ENCODE data around the gene SLC4A8. TPM values are rescaled to one million over a fixed set of nuclear protein-coding genes. Genes with fewer than 3 reads are reported as not detected.

SLC4A8 gene
- 1.9 and 3.4 TPM in 2 replicates for total RNA-seq

DNA sequence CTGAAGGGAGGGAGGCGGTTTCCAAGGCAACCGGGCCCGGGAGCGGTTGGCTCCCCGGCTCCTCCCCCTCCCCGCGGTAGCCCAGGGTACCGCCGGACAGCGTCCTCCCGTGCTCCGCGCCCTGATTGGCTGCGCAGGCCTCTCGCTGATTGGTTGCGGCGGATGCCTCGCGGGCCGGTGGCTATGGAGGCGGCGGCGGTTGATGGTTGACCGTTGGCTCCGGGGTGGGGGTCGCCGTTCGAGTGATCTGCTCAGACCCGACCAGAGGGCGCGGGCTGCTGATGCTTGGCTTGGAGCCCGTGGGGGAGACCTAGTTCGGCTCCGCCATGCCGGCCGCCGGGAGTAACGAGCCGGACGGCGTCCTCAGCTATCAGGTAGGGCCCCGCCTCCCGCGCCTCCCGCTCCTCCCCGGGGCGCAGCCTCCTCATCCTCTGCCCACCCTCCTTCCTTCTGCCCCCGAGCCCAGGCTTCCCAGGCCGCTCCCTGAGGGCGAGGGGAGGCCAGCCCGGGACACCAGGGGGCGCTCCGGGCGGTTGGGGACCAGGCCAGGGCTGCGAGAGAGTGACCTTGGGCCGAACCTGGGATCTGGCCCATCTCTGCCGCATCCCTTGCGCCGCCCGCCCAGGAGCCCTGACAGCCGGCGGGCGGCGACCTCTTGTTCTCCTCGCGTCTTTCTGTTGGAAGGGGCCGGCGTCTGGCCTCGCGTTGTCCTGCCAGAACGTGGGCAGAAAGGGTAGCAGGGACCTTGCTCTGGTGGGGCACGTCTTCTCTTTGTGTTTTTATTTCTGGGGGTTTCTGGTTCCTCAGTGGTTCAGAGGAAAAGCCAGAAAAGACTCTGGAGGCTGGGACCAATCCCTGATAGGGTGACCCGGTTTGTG lies at the start of gene SLC4A8:
SLC4A8 (plus strand) TSS at position 170 of the 878 bp plus-strand sequence; CDS start at position 327, 157 bp downstream.

GRCh38 chr12:51391283-51392123 lies 33.1 kb upstream of the SLC4A8 start, which contains the start of gene GALNT6:
Gene GALNT6, minus strand, starts transcription at chr12:51391406. Its CDS starts 11,625 bp downstream, at chr12:51379781.

Other genes starting within 250 kb of the SLC4A8 start
- gene POU6F1, start 206.8 kb upstream of the SLC4A8 start, total RNA-seq = 2.6 and 7.0 TPM in 2 replicates
- gene DAZAP2, start 186.0 kb upstream of the SLC4A8 start, total RNA-seq = 231 and 257 TPM in 2 replicates
- gene SMAGP, start 154.4 kb upstream of the SLC4A8 start, total RNA-seq = 6.6 and 26.0 TPM in 2 replicates
- gene BIN2, start 100.7 kb upstream of the SLC4A8 start, total RNA-seq = not detected in 2 replicates
- gene CELA1, start 78.2 kb upstream of the SLC4A8 start, total RNA-seq = not detected in 2 replicates
- 3.5 and 49.0 TPM in 2 replicates for gene GALNT6, start 33.4 kb upstream of the SLC4A8 start, total RNA-seq
- gene SCN8A, start 166.4 kb downstream of the SLC4A8 start, total RNA-seq = 0.08 and 3.7 TPM in 2 replicates